Endothelial cell (in vitro differentiated cells): ENCODE results near the gene LPP. TPM values are rescaled to one million over a fixed set of nuclear protein-coding genes. Genes with fewer than 3 reads are reported as not detected.

Experiments used
- DNase-seq: peaks from one replicate; pipeline ENCODE4 v3.0.0; 2021; ENCODE audit warnings: low spot score
- H3K27ac Mint-ChIP-seq: one replicate; pipeline ENCODE4 v1.8.0; 2021; ENCODE audit warnings: mixed read lengths, inconsistent platforms; ENCODE audit not compliant: unreplicated experiment
- H3K27me3 Mint-ChIP-seq: one replicate; pipeline ENCODE4 v1.8.0; 2021; ENCODE audit warnings: mild to moderate bottlenecking, moderate library complexity, mixed read lengths, inconsistent platforms; ENCODE audit not compliant: unreplicated experiment
- H3K36me3 Mint-ChIP-seq: one replicate; pipeline ENCODE4 v1.8.0; 2021; ENCODE audit warnings: mild to moderate bottlenecking, low read depth, mixed read lengths, inconsistent platforms; ENCODE audit not compliant: unreplicated experiment
- H3K4me1 Mint-ChIP-seq: one replicate; pipeline ENCODE4 v1.8.0; 2021; ENCODE audit warnings: mild to moderate bottlenecking, mixed read lengths, inconsistent platforms; ENCODE audit not compliant: unreplicated experiment
- H3K4me3 Mint-ChIP-seq: one replicate; pipeline ENCODE4 v1.8.0; 2021; ENCODE audit warnings: mild to moderate bottlenecking, mixed read lengths, inconsistent platforms; ENCODE audit not compliant: unreplicated experiment
- H3K9me3 Mint-ChIP-seq: one replicate; pipeline ENCODE4 v1.8.0; 2021; ENCODE audit warnings: mixed read lengths, inconsistent platforms; ENCODE audit not compliant: unreplicated experiment
- CTCF ChIP-seq: fragments of 200-600 bp; sonication (generic); IDR thresholded peaks from one replicate; pipeline ENCODE4 v1.5.0; 2021; ENCODE audit warnings: antibody characterized with exemption; ENCODE audit not compliant: unreplicated experiment
- total RNA-seq: library from RNA; stranded (reverse); fragmentation: NEBNext Ultra II Directional; extraction: Animal tissue kit (Norgen Biotek cat#: 25700); gene quantifications from one replicate; pipeline ENCODE4 v1.2.1, GENCODE V29; 2021; ENCODE audit not compliant: unreplicated experiment

Gene LPP
- total RNA-seq, 1 donor from 2014 or later: 181 TPM

GRCh38 chr3:188298585-188298984 is 144.6 kb downstream of the LPP start:
- H3K36me3 Mint-ChIP-seq: no peaks in the 10 kb centered on the region
- no peaks in the 10 kb centered on the region for H3K9me3 Mint-ChIP-seq
- no peak overlapping the region for H3K4me3 Mint-ChIP-seq
- DNase-seq: no peak
- peaks cover 36% of the 10 kb centered on the region for H3K4me1 Mint-ChIP-seq
- no peak overlapping the region for H3K27ac Mint-ChIP-seq
- no peaks in the 10 kb centered on the region for H3K27me3 Mint-ChIP-seq
- TF ChIP-seq CTCF: no peak

DNA sequence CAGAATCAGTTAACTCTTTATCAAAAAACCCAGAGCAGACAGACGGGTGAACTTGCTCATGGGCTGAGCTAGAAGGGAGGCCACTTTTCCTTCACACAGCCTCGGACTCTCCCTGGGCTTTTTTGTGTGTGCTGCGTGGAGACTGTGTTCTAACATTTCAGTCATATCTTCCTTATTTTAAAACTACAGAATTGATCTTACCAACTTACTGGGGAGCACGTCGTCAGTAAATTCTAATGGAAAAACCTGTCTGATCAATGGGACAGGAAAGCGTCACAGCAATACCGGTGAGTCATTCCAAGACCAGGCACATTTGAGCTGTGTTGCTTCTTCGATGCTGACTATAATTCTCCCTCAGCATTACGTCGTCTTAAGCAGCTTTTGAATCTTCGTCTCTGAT is 145.1 kb downstream of the LPP start:
- Mint-ChIP-seq H3K4me1 (peaks cover 36% of the 10 kb centered on the region), H3K27ac (no peak overlapping the region), H3K27me3 (no peaks in the 10 kb centered on the region), H3K4me3 (no peak overlapping the region), H3K9me3 (no peaks in the 10 kb centered on the region), H3K36me3 (no peaks in the 10 kb centered on the region)
- DNase-seq: no peak
- TF ChIP-seq CTCF: no peak

- no peak for DNase-seq
- H3K27ac Mint-ChIP-seq: peak overlapping the region; percentile 15
- no peak for TF ChIP-seq CTCF
- H3K36me3 Mint-ChIP-seq: no peaks in the 10 kb centered on the region
- H3K27me3 Mint-ChIP-seq: no peaks in the 10 kb centered on the region
- H3K4me3 Mint-ChIP-seq: no peak overlapping the region
- H3K4me1 Mint-ChIP-seq: peaks cover 36% of the 10 kb centered on the region
- no peaks in the 10 kb centered on the region for H3K9me3 Mint-ChIP-seq
Measured at GRCh38 chr3:188299708-188300107, 145.8 kb downstream of the LPP start.

- Mint-ChIP-seq H3K9me3 (no peaks in the 10 kb centered on the region), H3K27me3 (no peaks in the 10 kb centered on the region), H3K4me1 (peaks cover 28% of the 10 kb centered on the region), H3K36me3 (peaks cover 6% of the 10 kb centered on the region), H3K4me3 (no peak overlapping the region), H3K27ac (no peak overlapping the region)
- no peak for TF ChIP-seq CTCF
- DNase-seq: no peak
Measured at GRCh38 chr3:188301147-188301546, 147.2 kb downstream of the LPP start.

GRCh38 chr3:188303286-188303799 is 149.4 kb downstream of the LPP start:
- Mint-ChIP-seq H3K4me3 (no peak overlapping the region), H3K27me3 (no peaks in the 10 kb centered on the region)

More at GRCh38 chr3:188303286-188303799, 149.4 kb downstream of the LPP start:
- no peak overlapping the region for H3K27ac Mint-ChIP-seq
- no peak for TF ChIP-seq CTCF
- peaks cover 18% of the 10 kb centered on the region for H3K4me1 Mint-ChIP-seq
- no peak for DNase-seq
- H3K36me3 Mint-ChIP-seq: peaks cover 6% of the 10 kb centered on the region
- no peaks in the 10 kb centered on the region for H3K9me3 Mint-ChIP-seq
